GM19043 (cell line): ENCODE results near the gene KIAA1671.
"Not testable (repeated sequence)": the region's sequence is repeated elsewhere in the genome, so short reads cannot be mapped to it uniquely, and the experiment has no call there.

Experiments used
- ATAC-seq: cut with Tn5 transposase; IDR thresholded peaks from one replicate; pipeline ENCODE4 v1.9.1; 2021; ENCODE audit warnings: low read depth; ENCODE audit not compliant: unreplicated experiment

The KIAA1671 gene

GRCh38 chr22:24951942-24952836, at the start of gene KIAA1671:
TSS of gene KIAA1671 (plus strand) at chr22:24952716. CDS start at chr22:25028000, 75,284 bp downstream.
- peak; percentile 53 for ATAC-seq

DNA sequence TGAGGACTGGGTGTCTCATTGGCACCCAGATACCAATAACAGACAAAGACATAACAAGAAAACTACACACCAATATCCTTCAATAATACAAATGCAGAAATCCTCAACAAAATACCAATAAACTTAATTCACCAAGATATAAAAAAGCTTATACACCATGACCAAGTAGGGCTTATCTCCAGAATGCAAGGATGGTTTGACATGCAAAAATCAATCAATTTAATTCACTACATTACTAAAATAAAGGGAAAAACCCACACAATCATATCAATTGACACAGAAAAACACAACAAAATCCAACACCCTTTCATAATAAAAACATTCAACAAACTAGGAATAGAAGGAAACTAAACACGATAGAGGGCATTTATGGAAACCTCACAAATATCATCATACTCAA, 46.6 kb upstream of the KIAA1671 start:
- no peak for ATAC-seq

GRCh38 chr22:24907101-24907500, 45.4 kb upstream of the KIAA1671 start:
- ATAC-seq, result not testable (repeated sequence)

GRCh38 chr22:24920029-24920428, 32.5 kb upstream of the KIAA1671 start:
- ATAC-seq, result no peak

GRCh38 chr22:24925586-24926427, 26.7 kb upstream of the KIAA1671 start:
- no peak for ATAC-seq

- no peak for ATAC-seq
These were observed 26.1 kb upstream of the KIAA1671 start for GRCh38 chr22:24926428-24926725.

GRCh38 chr22:24926849-24927579, 25.5 kb upstream of the KIAA1671 start:
- no peak for ATAC-seq

DNA sequence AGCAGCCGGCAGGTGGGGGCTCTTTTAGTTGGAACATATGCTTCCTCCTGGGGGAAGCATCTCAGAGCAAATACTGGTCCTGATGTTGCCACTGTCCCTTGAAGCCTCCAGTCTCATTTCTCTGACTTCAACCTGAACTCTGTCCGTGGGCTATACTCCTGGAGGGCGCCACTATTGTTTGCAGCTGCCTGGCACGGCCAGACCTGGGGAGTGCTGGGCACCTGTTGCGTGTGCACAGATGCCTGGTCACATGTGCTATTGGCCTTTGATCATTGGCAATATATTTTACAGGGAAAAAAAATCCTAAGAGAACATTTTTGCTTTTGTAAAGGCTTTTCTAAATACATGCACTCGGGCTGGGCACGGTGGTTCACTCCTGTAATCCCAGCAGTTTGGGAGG, 24.2 kb upstream of the KIAA1671 start:
- ATAC-seq, result no peak

GRCh38 chr22:24930678-24931077, 21.8 kb upstream of the KIAA1671 start:
- ATAC-seq, result no peak

DNA sequence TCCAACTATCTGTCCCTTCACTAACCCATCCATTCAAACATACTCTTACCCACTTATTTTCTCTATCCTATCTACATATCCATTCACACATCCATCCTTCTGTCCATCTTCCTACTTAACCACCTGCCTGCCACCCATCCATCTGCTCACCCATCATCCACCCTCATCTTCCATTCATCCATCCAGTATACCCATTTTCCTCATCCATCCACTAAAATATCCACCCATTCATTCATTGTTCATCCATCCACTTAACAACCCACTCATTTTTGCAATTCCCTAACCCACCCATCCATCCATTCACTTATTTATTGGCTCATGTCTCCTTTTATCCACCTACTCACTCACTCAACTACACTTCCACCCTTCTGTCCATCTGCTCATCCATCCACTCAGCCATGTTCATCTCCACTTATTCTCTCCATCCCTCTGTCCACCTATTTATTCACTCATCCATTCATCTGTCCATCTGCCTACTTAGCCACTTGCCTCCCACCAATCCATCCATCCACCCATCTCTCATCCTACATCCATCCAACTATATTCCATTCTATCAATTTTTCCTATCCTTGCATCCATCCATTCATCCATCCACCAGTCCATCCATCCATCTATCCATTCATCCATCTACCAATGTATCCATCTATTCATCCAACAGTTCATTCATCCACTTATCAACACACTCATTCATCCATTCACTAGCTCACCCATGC, 16.6 kb upstream of the KIAA1671 start:
- no peak for ATAC-seq

- no peak for ATAC-seq
These were observed 15.4 kb upstream of the KIAA1671 start for GRCh38 chr22:24937114-24937513.

DNA sequence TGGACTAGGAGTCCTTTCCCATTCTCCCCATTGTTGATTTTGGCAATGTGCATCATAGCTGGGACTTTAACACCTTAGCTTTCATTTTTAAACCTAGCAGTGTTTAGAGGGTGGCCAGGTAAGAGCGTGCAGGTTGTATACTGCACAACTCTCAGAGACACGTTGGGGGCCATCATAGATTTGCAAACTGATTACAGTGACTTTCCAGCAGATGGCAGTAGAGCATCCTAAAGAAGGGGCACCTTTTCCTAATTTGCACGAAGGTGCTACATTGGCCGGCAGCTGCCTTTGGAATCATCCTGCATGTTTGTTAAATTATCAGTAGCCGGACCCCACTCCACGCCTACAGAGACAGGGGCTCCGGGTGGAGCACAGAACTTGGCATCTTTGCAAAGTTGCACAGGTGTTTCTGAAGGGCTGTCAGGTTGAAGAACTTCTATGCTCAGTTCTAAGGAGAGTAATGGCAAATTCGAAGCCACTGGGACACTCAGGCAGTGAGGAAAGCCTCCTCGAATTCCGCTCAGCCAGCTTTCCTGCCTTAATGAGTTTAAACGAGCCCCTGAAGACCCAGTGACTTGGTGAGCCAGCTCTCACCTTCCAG, 13.7 kb upstream of the KIAA1671 start:
- no peak for ATAC-seq

GRCh38 chr22:24942301-24942700, 10.2 kb upstream of the KIAA1671 start:
- ATAC-seq, result no peak

DNA sequence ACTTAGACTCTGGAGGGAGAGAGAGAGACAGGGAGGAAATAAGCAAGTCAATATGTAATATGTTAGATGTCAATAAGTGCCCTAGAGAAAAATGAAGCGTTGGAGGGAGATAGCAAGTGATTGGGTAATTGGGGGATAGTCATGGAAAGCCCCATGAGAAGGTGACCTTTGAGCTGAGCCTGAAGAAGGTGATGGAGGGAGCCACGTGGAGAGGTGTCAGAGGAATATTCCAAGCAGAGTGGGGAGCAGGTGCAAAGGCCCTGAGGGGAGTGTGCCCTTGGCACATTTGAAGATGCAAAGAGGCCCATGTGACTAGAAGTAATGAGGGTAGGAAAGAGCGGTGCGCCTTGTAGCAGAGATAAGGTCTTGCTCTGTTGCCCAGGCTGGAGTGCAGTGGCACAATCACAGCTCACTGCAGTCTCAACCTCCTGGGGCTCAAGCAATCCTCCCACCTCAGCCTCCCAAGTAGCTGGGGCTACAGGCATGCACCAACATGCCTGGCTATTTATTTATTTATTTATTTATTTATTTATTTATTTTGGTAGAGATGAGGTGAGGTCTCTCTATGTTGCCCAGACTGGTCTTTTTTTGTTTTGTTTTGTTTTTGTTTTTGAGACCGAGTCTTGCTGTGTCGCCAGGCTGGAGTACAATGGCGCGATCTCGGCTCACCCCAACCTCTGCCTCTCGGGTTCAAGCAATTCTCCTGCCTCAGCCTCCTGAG, 8.1 kb upstream of the KIAA1671 start:
- ATAC-seq, result no peak

GRCh38 chr22:24945430-24945829, 7.1 kb upstream of the KIAA1671 start:
- ATAC-seq, result no peak

DNA sequence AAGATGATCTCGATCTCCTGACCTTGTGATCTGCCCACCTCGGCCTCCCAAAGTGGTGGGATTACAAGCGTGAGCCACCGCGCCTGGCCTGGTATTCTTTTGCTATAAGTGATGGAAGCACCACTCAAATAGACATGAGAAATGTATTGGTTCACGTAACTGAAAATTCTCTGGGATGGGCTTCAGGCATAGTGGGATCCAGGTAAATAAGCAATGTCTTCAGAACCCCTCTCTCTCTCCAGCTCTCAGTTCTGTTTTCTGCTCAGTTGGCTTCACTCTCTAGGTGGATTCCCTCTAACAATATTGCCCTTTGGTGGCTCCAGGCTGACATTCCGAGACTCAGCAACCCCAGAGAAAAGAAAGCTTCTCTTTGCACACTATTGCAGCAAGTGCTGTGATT, 5.1 kb upstream of the KIAA1671 start:
- ATAC-seq, result no peak

DNA sequence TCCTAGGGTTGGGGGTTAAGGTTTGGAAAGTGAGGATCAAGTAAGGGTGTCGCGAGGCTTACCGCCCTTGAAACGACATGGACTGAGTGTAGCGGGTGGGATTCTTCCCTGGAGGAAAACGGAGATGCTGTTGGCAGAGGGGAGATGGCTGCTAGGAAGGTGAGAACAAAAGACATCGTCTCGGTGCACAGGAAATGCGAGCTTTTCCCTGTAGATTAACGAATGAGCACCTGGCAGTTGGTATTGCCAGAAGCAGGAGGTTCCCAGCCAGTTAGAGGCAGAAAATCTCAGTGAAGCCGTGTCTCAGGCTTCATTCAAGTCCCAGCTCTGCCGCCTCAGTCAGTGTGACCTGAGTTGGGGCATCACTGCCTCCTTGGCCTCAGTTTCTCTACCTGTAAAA, 4.6 kb upstream of the KIAA1671 start:
- ATAC-seq, result no peak

GRCh38 chr22:24948356-24949202, 3.9 kb upstream of the KIAA1671 start:
- ATAC-seq, result no peak
